Keratinocyte (primary cell): ENCODE results near the gene WFDC2.

ENCODE experiments used
- EZH2 ChIP-seq: IDR thresholded peaks from one replicate; pipeline ENCODE4 v1.6.1; 2012; ENCODE audit warnings: inconsistent platforms, mild to moderate bottlenecking, low read length, moderate library complexity
- TF ChIP-seq, protein P1 (sequence below), 3 experiments: IDR thresholded peaks in 1 of 3; conservative IDR thresholded peaks in 1 of 3; optimal IDR thresholded peaks in 1 of 3; 2 replicates in 2 of 3; 3 replicates in 1 of 3; pipeline versions ENCODE3 to v1.5.1; 2011; ENCODE audit warnings: low read length in 3 of 3, mild to moderate bottlenecking in 3 of 3, moderate library complexity in 2 of 3, control low read depth in 1 of 3, inconsistent platforms in 1 of 3; ENCODE audit not compliant: insufficient read depth in 2 of 3; ENCODE audit errors: extremely low read depth in 1 of 3

DNA sequence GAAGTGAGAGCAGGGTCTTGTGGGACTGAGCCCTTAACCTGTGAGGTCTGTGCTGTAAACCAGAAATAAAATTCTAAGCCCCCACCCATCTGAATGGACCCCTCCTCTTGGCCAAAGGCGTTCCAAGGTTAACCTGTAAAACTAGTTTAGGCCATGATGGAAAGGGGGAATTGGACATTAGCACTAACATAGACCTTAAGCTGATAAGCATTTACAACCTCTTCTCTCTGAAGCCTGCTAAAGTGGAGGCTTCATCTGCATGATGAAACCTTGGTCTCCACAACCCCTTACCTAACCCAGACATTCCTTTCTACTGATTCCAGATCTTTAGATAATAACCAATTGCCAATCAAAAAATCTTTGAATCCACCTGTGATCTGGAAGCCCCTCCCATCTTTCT is 27.8 kb upstream of the WFDC2 start:
- TF ChIP-seq, protein P1, sequence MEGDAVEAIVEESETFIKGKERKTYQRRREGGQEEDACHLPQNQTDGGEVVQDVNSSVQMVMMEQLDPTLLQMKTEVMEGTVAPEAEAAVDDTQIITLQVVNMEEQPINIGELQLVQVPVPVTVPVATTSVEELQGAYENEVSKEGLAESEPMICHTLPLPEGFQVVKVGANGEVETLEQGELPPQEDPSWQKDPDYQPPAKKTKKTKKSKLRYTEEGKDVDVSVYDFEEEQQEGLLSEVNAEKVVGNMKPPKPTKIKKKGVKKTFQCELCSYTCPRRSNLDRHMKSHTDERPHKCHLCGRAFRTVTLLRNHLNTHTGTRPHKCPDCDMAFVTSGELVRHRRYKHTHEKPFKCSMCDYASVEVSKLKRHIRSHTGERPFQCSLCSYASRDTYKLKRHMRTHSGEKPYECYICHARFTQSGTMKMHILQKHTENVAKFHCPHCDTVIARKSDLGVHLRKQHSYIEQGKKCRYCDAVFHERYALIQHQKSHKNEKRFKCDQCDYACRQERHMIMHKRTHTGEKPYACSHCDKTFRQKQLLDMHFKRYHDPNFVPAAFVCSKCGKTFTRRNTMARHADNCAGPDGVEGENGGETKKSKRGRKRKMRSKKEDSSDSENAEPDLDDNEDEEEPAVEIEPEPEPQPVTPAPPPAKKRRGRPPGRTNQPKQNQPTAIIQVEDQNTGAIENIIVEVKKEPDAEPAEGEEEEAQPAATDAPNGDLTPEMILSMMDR (optimal IDR thresholded peaks at IDR 0.05 in 1 of 3, IDR thresholded peaks at IDR 0.05 in 1 of 3, conservative IDR thresholded peaks at IDR 0.05 in 1 of 3; ENCODE audit: extremely low read depth in 1 of 3, insufficient read depth in 2 of 3, low read length in 3 of 3): no peak
- no peak for TF ChIP-seq EZH2
